PC-9 (cell line): ENCODE data around the gene ACSL5. TPM values are rescaled to one million over a fixed set of nuclear protein-coding genes. Genes with fewer than 3 reads are reported as not detected.
"Not testable (repeated sequence)": the region's sequence is repeated elsewhere in the genome, so short reads cannot be mapped to it uniquely, and the experiment has no call there.

Source experiments
- BruUV-seq: library from RNA; stranded (reverse); fragments of 400-500 nt; replicated peaks from 2 replicates; lab custom pipeline; 2021; lab: Mats Ljungman, UMichigan
- CTCF ChIA-PET: fragments of 300-600 bp; sonication (Branson Sonifier 250); formaldehyde crosslinking; loops from one replicate; lab custom pipeline; 2022; ENCODE audit warnings: antibody characterized with exemption; lab: Charles Lee
- POLR2A ChIA-PET: fragments of 300-600 bp; sonication (Branson Sonifier 250); formaldehyde crosslinking; loops from one replicate; lab custom pipeline; 2022; ENCODE audit warnings: antibody characterized with exemption; ENCODE audit not compliant: unreplicated experiment; lab: Charles Lee
- DNase-seq, 2 experiments: peaks; one replicate each; pipeline versions ENCODE4 v3.0.0 to v3.0.0-alpha.2; 2015 to 2022; ENCODE audit warnings: mixed read lengths in 1 of 2
- H2AFZ ChIP-seq: fragments of 200-600 bp; sonication (generic); 2 replicates; pipeline ENCODE4 v1.8.1; 2017; ENCODE audit warnings: antibody characterized with exemption
- H3F3A ChIP-seq: fragments of 200-600 bp; sonication (generic); 2 replicates; pipeline ENCODE4 v1.8.1; 2017; ENCODE audit warnings: antibody characterized with exemption, mild to moderate bottlenecking, low read depth; ENCODE audit not compliant: insufficient read depth
- H3K27ac ChIP-seq: fragments of 200-600 bp; sonication (generic); 2 replicates; pipeline ENCODE4 v1.6.1; 2016; ENCODE audit warnings: mixed run types
- H3K27me3 ChIP-seq: fragments of 200-600 bp; sonication (generic); 2 replicates; pipeline ENCODE4 v1.6.1; 2016; ENCODE audit warnings: low read depth, mixed run types; ENCODE audit not compliant: insufficient read depth
- H3K36me3 ChIP-seq: fragments of 200-600 bp; sonication (generic); 2 replicates; pipeline ENCODE4 v1.6.1; 2016; ENCODE audit warnings: low read depth, mixed run types
- H3K4me1 ChIP-seq: fragments of 200-600 bp; sonication (generic); replicated peaks from 2 replicates; pipeline ENCODE4 v1.6.1; 2016; ENCODE audit warnings: mixed run types; ENCODE audit not compliant: insufficient read depth
- H3K4me2 ChIP-seq: fragments of 200-600 bp; sonication (generic); 2 replicates; pipeline ENCODE4 v1.6.1; 2017; ENCODE audit warnings: mixed run types
- H3K4me3 ChIP-seq: fragments of 200-600 bp; sonication (generic); 2 replicates; pipeline ENCODE4 v1.6.1; 2016; ENCODE audit warnings: mixed run types
- H3K79me2 ChIP-seq: fragments of 200-600 bp; sonication (generic); 2 replicates; pipeline ENCODE4 v1.6.1; 2017; ENCODE audit warnings: low read depth, mixed run types
- H3K9me2 ChIP-seq: fragments of 200-600 bp; sonication (generic); 2 replicates; pipeline ENCODE4 v1.8.1; 2017; ENCODE audit warnings: mild to moderate bottlenecking; ENCODE audit not compliant: insufficient read depth
- H3K9me3 ChIP-seq: fragments of 200-600 bp; sonication (generic); 2 replicates; pipeline ENCODE4 v1.8.1; 2016; ENCODE audit warnings: low read depth; ENCODE audit not compliant: insufficient read depth
- H4K20me1 ChIP-seq: fragments of 200-600 bp; sonication (generic); 2 replicates; pipeline ENCODE4 v1.8.1; 2017; ENCODE audit not compliant: insufficient read depth
- CTCF ChIP-seq: fragments of 200-600 bp; sonication (generic); conservative IDR thresholded peaks from 2 replicates; pipeline ENCODE4 v1.6.1; 2017; ENCODE audit warnings: mixed run types, antibody characterized with exemption, mild to moderate bottlenecking, moderate library complexity
- EZH2 ChIP-seq: fragments of 200-600 bp; sonication (generic); IDR thresholded peaks from 2 replicates; pipeline ENCODE4 v1.8.0; 2017; ENCODE audit warnings: antibody characterized with exemption, low read depth
- intact Hi-C: fragments of 100-400 bp; cut with micrococcal nuclease; formaldehyde crosslinking; loops from one replicate; pipeline ENCODE4 v1.10.0; 2022; ENCODE audit not compliant: unreplicated experiment
- total RNA-seq: library from RNA; stranded (reverse); gene quantifications from 2 replicates; pipeline ENCODE4 v1.2.3, GENCODE V29; 2021

ACSL5 gene
- total RNA-seq, 1 experiment from 2014 or later: 21.4 TPM

GRCh38 chr10:112384141-112384540 lies 10.2 kb downstream of the ACSL5 start:
- Histone ChIP-seq H3F3A (peaks cover 55% of the 10 kb centered on the region), H3K27ac (peak overlapping the region; percentile 94), H3K4me3 (no peak overlapping the region), H3K27me3 (no peaks in the 10 kb centered on the region), H2AFZ (no peak overlapping the region), H3K79me2 (peaks cover 71% of the 10 kb centered on the region), H3K36me3 (peaks cover 4% of the 10 kb centered on the region; the same call in 1 of the 2 replicates), H3K9me2 (no peaks in the 10 kb centered on the region), H3K9me3 (no peaks in the 10 kb centered on the region), H4K20me1 (no peaks in the 10 kb centered on the region), H3K4me2 (peak overlapping the region; percentile 56), H3K4me1 (peaks cover 90% of the 10 kb centered on the region)
- BruUV-seq: no TSS peak
- CTCF ChIA-PET: no interaction called here
- DNase-seq: no peak
- POLR2A ChIA-PET: interaction anchor here (0.6 kb wide), 1 partner anchor 41 kb away, joined by 4 read pairs; no protein-coding TSS in a partner anchor
- intact Hi-C loops: no loop called here
- TF ChIP-seq EZH2 (no peak), CTCF (no peak)

GRCh38 chr10:112385201-112385600 lies 11.3 kb downstream of the ACSL5 start:
- ChIA-PET CTCF (no interaction called here), POLR2A (no interaction called here)
- Histone ChIP-seq H3K9me3 (no peaks in the 10 kb centered on the region), H3K4me2 (no peak overlapping the region), H4K20me1 (no peaks in the 10 kb centered on the region), H2AFZ (no peak overlapping the region), H3K79me2 (peaks cover 73% of the 10 kb centered on the region), H3K36me3 (peaks cover 4% of the 10 kb centered on the region; the same call in 1 of the 2 replicates), H3K27ac (peak overlapping the region; percentile 21; the same call in 1 of the 2 replicates), H3K4me3 (no peak overlapping the region), H3K4me1 (peaks cover 88% of the 10 kb centered on the region), H3K9me2 (no peaks in the 10 kb centered on the region), H3K27me3 (no peaks in the 10 kb centered on the region), H3F3A (peaks cover 54% of the 10 kb centered on the region)
- no peak for TF ChIP-seq CTCF
- TF ChIP-seq EZH2: no peak
- BruUV-seq: no TSS peak
- intact Hi-C loops: no loop called here
- no peak for DNase-seq

GRCh38 chr10:112388056-112388455 lies 14.1 kb downstream of the ACSL5 start:
- H3K36me3 ChIP-seq, H2AFZ ChIP-seq, intact Hi-C loops, POLR2A ChIA-PET, BruUV-seq, H3K9me3 ChIP-seq, CTCF ChIA-PET, H3K27me3 ChIP-seq, H3K4me3 ChIP-seq, H4K20me1 ChIP-seq, H3K4me2 ChIP-seq, H3K9me2 ChIP-seq, DNase-seq: not testable (repeated sequence)
- Histone ChIP-seq H3K79me2 (peaks cover 67% of the 10 kb centered on the region), H3F3A (peaks cover 38% of the 10 kb centered on the region), H3K4me1 (peaks cover 76% of the 10 kb centered on the region), H3K27ac (peak overlapping the region; percentile 90)

- H3K36me3 ChIP-seq: no peaks in the 10 kb centered on the region
- H3K4me2 ChIP-seq: no peak overlapping the region
- no peaks in the 10 kb centered on the region for H4K20me1 ChIP-seq
- H3K9me2 ChIP-seq: no peaks in the 10 kb centered on the region
- peaks cover 33% of the 10 kb centered on the region for H3F3A ChIP-seq
- CTCF ChIA-PET: no interaction called here
- H3K9me3 ChIP-seq: no peaks in the 10 kb centered on the region
- H3K4me3 ChIP-seq: no peak overlapping the region
- H3K27ac ChIP-seq: peak overlapping the region; percentile 90
- no peak overlapping the region for H2AFZ ChIP-seq
- H3K79me2 ChIP-seq: peaks cover 70% of the 10 kb centered on the region
- intact Hi-C loops: no loop called here
- no peak for DNase-seq
- TF ChIP-seq EZH2 (no peak), CTCF (no peak)
- H3K27me3 ChIP-seq: no peaks in the 10 kb centered on the region
- BruUV-seq: no TSS peak
- H3K4me1 ChIP-seq: peaks cover 71% of the 10 kb centered on the region
- POLR2A ChIA-PET: no interaction called here
Measured at GRCh38 chr10:112388548-112388947, 14.6 kb downstream of the ACSL5 start.
